Measurements from ENCODE around the gene SP6.

- TF ChIP-seq POLR2A (IDR thresholded peaks at IDR 0.05; ENCODE audit: low read depth, low read length) (no peak), TAF1 (IDR thresholded peaks at IDR 0.05; ENCODE audit: borderline replicate concordance, low read depth, low read length) (no peak)
Observed at GRCh38 chr17:47888293-47888692, 37.3 kb upstream of the SP6 start.

Data from GM12892 (cell line).